GM12875 (cell line): Measurements from ENCODE around the gene KCNJ16.

Source experiments
- H3K4me3 ChIP-seq: one replicate; pipeline ENCODE4 v1.5.1; 2011; ENCODE audit warnings: low read depth, low read length, control low read depth
- TF ChIP-seq, protein P1 (sequence below): IDR thresholded peaks from 2 replicates; pipeline ENCODE4 v1.5.1; 2011; ENCODE audit warnings: low read depth, mild to moderate bottlenecking, control low read depth, inconsistent platforms, low read length, moderate library complexity, borderline replicate concordance; ENCODE audit not compliant: insufficient read depth

The KCNJ16 gene

DNA sequence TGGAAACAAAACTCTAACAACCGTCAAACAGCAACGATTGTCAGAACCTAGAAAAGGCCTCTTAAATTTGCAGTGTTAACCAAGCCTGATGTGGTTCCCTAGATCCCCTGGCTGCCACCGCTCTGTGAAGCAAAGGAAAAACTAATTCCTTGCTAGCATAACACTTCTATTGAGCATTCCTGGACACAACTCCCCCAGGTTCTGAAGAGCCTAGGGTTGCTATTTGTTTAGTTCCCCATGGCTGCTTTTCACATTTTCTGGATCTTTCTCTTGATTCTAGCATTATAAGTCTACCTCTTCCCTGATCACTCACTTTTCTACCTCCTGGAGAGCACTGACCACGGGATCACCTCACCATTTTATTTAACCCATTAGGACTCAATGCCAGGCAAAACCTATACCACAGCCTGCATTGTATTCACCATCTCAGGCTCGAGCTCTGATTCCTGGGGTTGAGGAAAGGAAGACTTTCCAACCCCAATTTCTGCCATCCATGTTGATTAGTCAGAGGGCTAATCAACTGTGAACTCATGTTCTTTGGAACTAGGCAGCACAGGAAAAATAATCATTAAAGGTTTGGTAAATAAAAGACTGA, 692 bp upstream of the KCNJ16 start:
- TF ChIP-seq, protein P1, sequence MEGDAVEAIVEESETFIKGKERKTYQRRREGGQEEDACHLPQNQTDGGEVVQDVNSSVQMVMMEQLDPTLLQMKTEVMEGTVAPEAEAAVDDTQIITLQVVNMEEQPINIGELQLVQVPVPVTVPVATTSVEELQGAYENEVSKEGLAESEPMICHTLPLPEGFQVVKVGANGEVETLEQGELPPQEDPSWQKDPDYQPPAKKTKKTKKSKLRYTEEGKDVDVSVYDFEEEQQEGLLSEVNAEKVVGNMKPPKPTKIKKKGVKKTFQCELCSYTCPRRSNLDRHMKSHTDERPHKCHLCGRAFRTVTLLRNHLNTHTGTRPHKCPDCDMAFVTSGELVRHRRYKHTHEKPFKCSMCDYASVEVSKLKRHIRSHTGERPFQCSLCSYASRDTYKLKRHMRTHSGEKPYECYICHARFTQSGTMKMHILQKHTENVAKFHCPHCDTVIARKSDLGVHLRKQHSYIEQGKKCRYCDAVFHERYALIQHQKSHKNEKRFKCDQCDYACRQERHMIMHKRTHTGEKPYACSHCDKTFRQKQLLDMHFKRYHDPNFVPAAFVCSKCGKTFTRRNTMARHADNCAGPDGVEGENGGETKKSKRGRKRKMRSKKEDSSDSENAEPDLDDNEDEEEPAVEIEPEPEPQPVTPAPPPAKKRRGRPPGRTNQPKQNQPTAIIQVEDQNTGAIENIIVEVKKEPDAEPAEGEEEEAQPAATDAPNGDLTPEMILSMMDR, result no peak
- H3K4me3 ChIP-seq, result no peak overlapping the region

DNA sequence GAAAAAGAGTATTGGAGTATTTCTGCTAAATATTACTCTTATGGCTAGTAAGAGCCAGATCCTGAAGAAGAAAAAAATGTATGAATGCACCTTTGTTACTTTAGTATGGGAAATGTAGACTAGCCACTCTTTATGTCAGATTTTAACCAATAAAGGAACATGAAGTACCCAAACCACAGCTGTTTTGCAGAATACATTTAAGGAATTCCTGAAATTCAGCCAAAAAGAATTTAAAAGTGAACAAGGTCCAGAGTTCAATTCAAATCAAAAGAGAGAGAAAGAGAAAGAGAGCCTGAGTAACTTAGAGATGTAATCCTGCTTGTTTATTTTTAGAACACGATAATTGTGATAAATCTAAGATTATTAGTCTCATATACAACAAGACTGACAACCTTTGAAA, 1.2 kb downstream of the KCNJ16 start:
- TF ChIP-seq, protein P1, result no peak
- H3K4me3 ChIP-seq, result no peak overlapping the region

DNA sequence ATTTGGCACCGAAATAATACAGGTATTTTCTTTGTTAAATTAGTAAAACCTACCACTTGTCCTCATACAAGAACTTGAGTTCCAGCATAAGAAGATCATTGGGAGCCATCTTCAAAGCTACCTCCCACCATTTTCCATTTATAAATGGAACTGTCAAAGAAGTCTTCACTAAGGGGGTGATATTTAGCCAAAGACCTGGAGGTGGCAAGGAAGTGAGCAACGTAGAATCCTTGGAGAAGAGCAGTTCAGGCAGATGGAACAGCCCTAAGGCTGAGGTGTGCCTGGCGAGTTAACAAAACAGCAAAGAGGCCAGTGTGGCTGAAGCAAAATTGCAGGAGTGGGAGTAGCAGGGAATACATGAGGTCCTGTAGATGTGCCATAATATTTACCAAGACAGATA, 1.8 kb downstream of the KCNJ16 start:
- TF ChIP-seq, protein P1, result no peak
- no peak overlapping the region for H3K4me3 ChIP-seq

DNA sequence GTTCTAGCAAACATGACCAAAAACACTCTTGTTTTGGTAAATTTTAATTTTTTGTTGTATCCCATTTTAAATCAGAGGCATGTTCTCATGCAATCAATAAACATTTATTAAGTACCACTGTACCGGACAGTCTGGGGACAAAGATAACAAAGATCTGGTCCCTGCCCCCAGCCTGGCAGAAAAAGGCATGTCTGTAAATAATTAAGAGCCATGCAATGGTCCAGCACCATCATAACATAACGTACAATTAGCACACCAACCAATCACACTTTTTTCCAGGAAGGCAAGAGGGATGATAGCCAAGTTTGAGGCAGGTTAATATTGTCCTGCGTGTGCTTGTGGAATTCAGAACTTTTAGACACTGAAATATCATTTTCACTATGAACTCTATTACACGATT, 3.5 kb downstream of the KCNJ16 start:
- TF ChIP-seq, protein P1, result no peak

DNA sequence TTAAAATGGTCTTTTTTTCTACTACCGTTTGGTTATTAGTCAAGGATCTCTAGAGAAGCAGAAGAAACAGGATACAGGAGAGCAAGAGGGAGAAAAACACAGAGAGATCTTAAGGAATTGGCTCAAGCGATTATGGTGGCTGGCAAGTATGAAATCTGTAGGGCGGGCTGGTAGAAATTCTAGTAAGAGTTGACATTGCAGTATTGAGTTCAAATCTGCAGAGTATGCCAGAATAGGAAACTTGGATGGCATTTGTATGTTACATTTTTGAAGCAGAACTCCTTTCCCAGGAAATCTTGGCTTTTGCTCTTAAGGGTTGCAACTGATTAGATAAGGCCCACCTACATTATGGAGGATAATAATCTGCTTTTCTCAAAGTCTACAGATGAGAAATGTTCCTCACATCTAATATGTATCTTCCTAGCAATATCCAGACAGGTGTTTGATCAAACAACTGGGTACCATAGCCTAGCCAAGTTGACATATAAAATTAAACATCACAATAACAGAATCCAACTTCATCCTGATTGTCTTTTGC, 4.0 kb downstream of the KCNJ16 start:
- H3K4me3 ChIP-seq, result no peak overlapping the region
- TF ChIP-seq, protein P1, result no peak

More for the DNA sequence above, 3.5 kb downstream of the KCNJ16 start:
- no peak overlapping the region for H3K4me3 ChIP-seq

DNA sequence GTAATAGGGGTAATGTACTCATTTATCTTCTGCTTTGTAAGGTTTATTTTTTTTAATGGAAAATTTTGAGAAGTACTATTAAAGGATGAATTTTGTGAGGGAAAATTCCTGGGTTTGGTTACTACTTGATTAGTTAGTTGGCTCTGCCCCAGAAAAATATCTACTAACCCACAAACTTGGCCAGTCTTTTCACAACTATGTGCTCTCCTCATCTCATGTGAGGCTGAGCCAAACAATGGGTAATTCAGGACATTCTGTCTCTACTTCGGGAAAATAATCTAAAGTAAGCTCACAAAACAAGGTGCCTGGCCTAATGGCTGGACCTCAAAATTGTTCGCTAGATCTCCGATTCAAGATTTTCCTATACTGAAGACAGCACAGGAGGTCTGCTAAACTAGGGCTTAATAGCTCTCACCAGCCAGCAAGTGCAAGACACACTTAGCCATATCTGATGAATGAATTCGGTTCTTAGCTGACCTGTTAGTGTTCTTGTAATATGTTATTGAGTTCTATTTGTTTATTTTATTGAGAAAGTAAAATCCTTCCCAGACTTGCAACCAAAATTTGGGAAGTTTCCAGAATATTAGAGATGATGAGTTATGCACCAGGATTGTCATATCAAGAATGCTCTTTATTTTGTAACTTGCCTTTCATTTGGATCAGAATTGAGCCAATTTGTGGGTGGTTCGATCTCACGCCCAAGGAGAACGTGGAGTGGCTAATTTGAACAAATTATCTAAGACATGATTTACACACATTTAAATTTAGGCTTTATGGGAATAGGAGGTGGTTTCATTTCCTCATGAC, 5.7 kb downstream of the KCNJ16 start:
- H3K4me3 ChIP-seq, result no peak overlapping the region
- TF ChIP-seq, protein P1, result no peak
